H1 (cell line): ENCODE data around the gene PDE6B. TPM values are rescaled to one million over a fixed set of nuclear protein-coding genes. Genes with fewer than 3 reads are reported as not detected.

ENCODE experiments used
- CTCF ChIA-PET: fragments of 300-600 bp; sonication (Branson Sonifier 250); formaldehyde crosslinking; loops from one replicate; lab custom pipeline; 2021; ENCODE audit not compliant: partially characterized antibody; lab: Charles Lee
- POLR2A ChIA-PET: fragments of 300-600 bp; sonication (Branson Sonifier 250); formaldehyde crosslinking; loops from one replicate; lab custom pipeline; 2021; ENCODE audit warnings: inconsistent platforms; ENCODE audit not compliant: partially characterized antibody; lab: Charles Lee
- DNase-seq, 2 experiments: peaks; one replicate each; pipeline versions ENCODE4 v3.0.0 to v3.0.0-alpha.2; 2010 to 2022; ENCODE audit warnings: low spot score in 2 of 2, low read depth in 1 of 2, mixed read lengths in 1 of 2
- FAIRE-seq: peaks from 2 replicates; lab custom pipeline; 2011; peaks lifted over from hg19 to GRCh38; lab: Jason Lieb, UNC
- H2AFZ ChIP-seq: 2 replicates; pipeline ENCODE4 v1.8.1; 2012; ENCODE audit warnings: low read length, inconsistent platforms
- H2AK5ac ChIP-seq: 2 replicates; pipeline ENCODE4 v1.6.1; 2013; ENCODE audit warnings: low read depth, low read length
- H2BK120ac ChIP-seq: replicated peaks from 2 replicates; pipeline ENCODE3; 2013; ENCODE audit warnings: low read depth, low read length, inconsistent platforms
- H2BK12ac ChIP-seq: 2 replicates; pipeline ENCODE4 v1.6.1; 2013; ENCODE audit warnings: low read depth, low read length
- H2BK15ac ChIP-seq: 2 replicates; pipeline ENCODE4 v1.6.1; 2013; ENCODE audit warnings: low read length
- H2BK20ac ChIP-seq: 2 replicates; pipeline ENCODE4 v1.6.1; 2013; ENCODE audit warnings: low read length
- H2BK5ac ChIP-seq: 2 replicates; pipeline ENCODE4 v1.6.1; 2013; ENCODE audit warnings: low read depth, low read length
- H3K14ac ChIP-seq: 2 replicates; pipeline ENCODE4 v1.6.1; 2013; ENCODE audit warnings: inconsistent platforms; ENCODE audit not compliant: insufficient read length
- H3K18ac ChIP-seq: 2 replicates; pipeline ENCODE4 v1.6.1; 2013; ENCODE audit warnings: low read length; ENCODE audit errors: extremely low read depth
- H3K23ac ChIP-seq: 2 replicates; pipeline ENCODE4 v1.6.1; 2013; ENCODE audit warnings: inconsistent platforms; ENCODE audit not compliant: insufficient read length
- H3K23me2 ChIP-seq: 2 replicates; pipeline ENCODE4 v1.6.1; 2013; ENCODE audit warnings: low read depth, low read length
- H3K27ac ChIP-seq: 2 replicates; pipeline ENCODE4 v1.6.1; 2011; ENCODE audit warnings: low read depth, low read length, inconsistent platforms
- H3K27me3 ChIP-seq, 4 experiments: replicated peaks in 1 of 4; 1 replicate in 1 of 4; 2 replicates in 3 of 4; pipeline versions ENCODE4 v1.6.1 to v1.8.1; 2011 to 2013; ENCODE audit warnings: low read length in 3 of 4, mild to moderate bottlenecking in 3 of 4, inconsistent platforms in 2 of 4, mixed read lengths in 2 of 4, moderate library complexity in 1 of 4; ENCODE audit not compliant: control insufficient read depth in 3 of 4, insufficient read depth in 3 of 4; ENCODE audit errors: extremely low read depth in 1 of 4
- H3K36me3 ChIP-seq, 4 experiments: 2 replicates each; pipeline versions ENCODE4 v1.6.1 to v1.8.1; 2011 to 2013; ENCODE audit warnings: mild to moderate bottlenecking in 4 of 4, low read length in 3 of 4, moderate library complexity in 2 of 4, control low read depth in 1 of 4, inconsistent platforms in 1 of 4; ENCODE audit not compliant: insufficient read depth in 4 of 4, control insufficient read depth in 2 of 4
- H3K4ac ChIP-seq: replicated peaks from 2 replicates; pipeline ENCODE3; 2013; ENCODE audit warnings: low read length, low read depth, mixed read lengths, inconsistent platforms; ENCODE audit not compliant: insufficient read length
- H3K4me1 ChIP-seq, 4 experiments: replicated peaks in 1 of 4; 1 replicate in 1 of 4; 2 replicates in 3 of 4; pipeline versions ENCODE4 v1.6.1 to v1.8.1; 2011 to 2013; ENCODE audit warnings: low read length in 3 of 4, inconsistent platforms in 2 of 4, mixed read lengths in 1 of 4; ENCODE audit not compliant: insufficient read depth in 4 of 4, control insufficient read depth in 3 of 4
- H3K4me2 ChIP-seq, 2 experiments: 2 replicates each; pipeline versions ENCODE4 v1.6.1 to v1.8.1; 2011 to 2013; ENCODE audit warnings: low read depth in 2 of 2, low read length in 2 of 2, control low read depth in 1 of 2, inconsistent platforms in 1 of 2, mild to moderate bottlenecking in 1 of 2; ENCODE audit not compliant: insufficient read depth in 1 of 2
- H3K4me3 ChIP-seq, 4 experiments: fragments of 200-600, 300-600 bp in 1 of 4; sonication (generic), shearing (Covaris generic), sonication (Bioruptor Twin) in 1 of 4; 2 replicates each; pipeline versions ENCODE4 v1.5.1 to v1.8.1; 2011 to 2016; ENCODE audit warnings: low read length in 4 of 4, low read depth in 3 of 4, control low read depth in 2 of 4, inconsistent platforms in 2 of 4, mild to moderate bottlenecking in 2 of 4, mixed read lengths in 1 of 4, moderate library complexity in 1 of 4; ENCODE audit not compliant: insufficient read depth in 2 of 4; ENCODE audit errors: extremely low read depth in 1 of 4
- H3K56ac ChIP-seq: replicated peaks from 2 replicates; pipeline ENCODE3; 2013; ENCODE audit warnings: low read depth, mild to moderate bottlenecking, mixed read lengths, low read length, inconsistent platforms; ENCODE audit not compliant: insufficient read length
- H3K79me1 ChIP-seq: 2 replicates; pipeline ENCODE4 v1.6.1; 2013; ENCODE audit warnings: low read depth, low read length, control low read depth
- H3K79me2 ChIP-seq, 2 experiments: 2 replicates each; pipeline versions ENCODE4 v1.6.1 to v1.8.1; 2012 to 2013; ENCODE audit warnings: low read length in 2 of 2, mild to moderate bottlenecking in 2 of 2, inconsistent platforms in 1 of 2; ENCODE audit not compliant: insufficient read depth in 2 of 2, control insufficient read depth in 1 of 2
- H3K9ac ChIP-seq, 4 experiments: replicated peaks in 1 of 4; 1 replicate in 1 of 4; 2 replicates in 3 of 4; pipeline versions ENCODE4 v1.6.1 to v1.8.1; 2011 to 2013; ENCODE audit warnings: low read depth in 3 of 4, low read length in 3 of 4, control low read depth in 2 of 4, mild to moderate bottlenecking in 2 of 4, moderate library complexity in 2 of 4, inconsistent platforms in 1 of 4; ENCODE audit errors: extremely low read depth in 1 of 4
- H3K9me3 ChIP-seq, 2 experiments: 2 replicates each; pipeline versions ENCODE4 v1.6.1 to v1.8.1; 2012 to 2013; ENCODE audit warnings: mild to moderate bottlenecking in 2 of 2, moderate library complexity in 2 of 2, control low read depth in 1 of 2, inconsistent platforms in 1 of 2, low read depth in 1 of 2, low read length in 1 of 2, mixed read lengths in 1 of 2; ENCODE audit not compliant: insufficient read depth in 2 of 2
- H4K20me1 ChIP-seq, 2 experiments: replicated peaks in 1 of 2; 2 replicates each; pipeline versions ENCODE3 to v1.8.1; 2011 to 2013; ENCODE audit warnings: inconsistent platforms in 2 of 2, low read length in 2 of 2, mild to moderate bottlenecking in 1 of 2; ENCODE audit not compliant: insufficient read depth in 2 of 2, control insufficient read depth in 1 of 2
- H4K5ac ChIP-seq: 2 replicates; pipeline ENCODE4 v1.6.1; 2013; ENCODE audit warnings: low read length, low read depth, mixed read lengths, inconsistent platforms; ENCODE audit not compliant: insufficient read length
- H4K8ac ChIP-seq: 2 replicates; pipeline ENCODE4 v1.8.0; 2013; ENCODE audit warnings: mild to moderate bottlenecking, moderate library complexity, low read length, inconsistent platforms; ENCODE audit not compliant: insufficient read depth; ENCODE audit errors: extremely low read depth
- H4K91ac ChIP-seq: replicated peaks from 2 replicates; pipeline ENCODE3; 2013; ENCODE audit warnings: low read length, mixed read lengths, inconsistent platforms; ENCODE audit not compliant: insufficient read length
- ASH2L ChIP-seq: fragments of 200-600, 300-600 bp; sonication (generic); IDR thresholded peaks from one replicate; pipeline ENCODE4 v1.7.1; 2017; ENCODE audit warnings: low read length
- BACH1 ChIP-seq: IDR thresholded peaks from 2 replicates; pipeline ENCODE4 v1.6.1; 2012; ENCODE audit warnings: low read length, improper control_type of control experiment
- BRCA1 ChIP-seq: IDR thresholded peaks from 2 replicates; pipeline ENCODE4 v1.6.1; 2012; ENCODE audit warnings: low read depth, low read length, improper control_type of control experiment
- CTBP2 ChIP-seq: IDR thresholded peaks from 2 replicates; pipeline ENCODE4 v1.7.0; 2011; ENCODE audit warnings: borderline replicate concordance, mild to moderate bottlenecking, moderate library complexity, mixed read lengths, low read length; ENCODE audit not compliant: insufficient read depth, insufficient read length
- KDM4A ChIP-seq: IDR thresholded peaks from one replicate; pipeline ENCODE4 v1.7.1; 2012; ENCODE audit warnings: low read depth, mild to moderate bottlenecking, moderate library complexity, low read length, inconsistent platforms; ENCODE audit not compliant: severe bottlenecking
- NANOG ChIP-seq: IDR thresholded peaks from 2 replicates; pipeline ENCODE4 v1.6.1; 2011; ENCODE audit warnings: low read length, low read depth, mild to moderate bottlenecking, inconsistent platforms; ENCODE audit not compliant: insufficient read depth, poor library complexity, severe bottlenecking
- SP1 ChIP-seq: IDR thresholded peaks from 2 replicates; pipeline ENCODE4 v1.6.1; 2011; ENCODE audit warnings: low read depth, low read length
- SP4 ChIP-seq: IDR thresholded peaks from 2 replicates; pipeline ENCODE4 v1.6.1; 2012; ENCODE audit warnings: low read length, inconsistent platforms
- WGBS, 2 experiments: shearing (Covaris generic) in 1 of 2; methylation state at CpG; one replicate each; pipeline versions ENCODE4 v1.1.6 to v1.1.7; 2013 to 2015; ENCODE audit warnings: low lambda C conversion rate in 2 of 2, mixed read lengths in 2 of 2, inconsistent platforms in 1 of 2, low coverage in 1 of 2, missing lambda C conversion rate in 1 of 2; ENCODE audit not compliant: insufficient replicate concordance in 2 of 2, insufficient coverage in 1 of 2, insufficient read length in 1 of 2; ENCODE audit errors: extremely low coverage in 1 of 2, missing lambda C conversion rate in 1 of 2; 5-methylcytosine and 5-hydroxymethylcytosine counted together
- polyA plus RNA-seq, 7 experiments: library from polyadenylated mRNA; depleted of rRNA in 3 of 7; stranded (reverse) in 5 of 7; unstranded in 2 of 7; fragments of >200 nt in 5 of 7; fragments of 200-250 nt in 2 of 7; gene quantifications; 1 replicate in 5 of 7; 2 replicates in 1 of 7; 4 replicates in 1 of 7; pipeline versions ENCODE4 v1.2.1 to v1.2.3, GENCODE V29; 2011 to 2013; ENCODE audit warnings: missing spikeins in 2 of 7, mixed read lengths in 2 of 7
- total RNA-seq: library from RNA; stranded (reverse); fragmentation: NEBNext Ultra II Directional; extraction: Animal tissue kit (Norgen Biotek cat#: 25700); gene quantifications from 2 replicates; pipeline ENCODE4 v1.2.1, GENCODE V29; 2021
- TF ChIP-seq, protein P1 (sequence below): IDR thresholded peaks from 2 replicates; pipeline ENCODE4 v1.6.1; 2012; ENCODE audit warnings: inconsistent platforms
- TF ChIP-seq, protein P2 (sequence below), 3 experiments: IDR thresholded peaks; 1 replicate in 2 of 3; 2 replicates in 1 of 3; pipeline versions ENCODE4 v1.5.1 to v1.6.1; 2011; ENCODE audit warnings: low read length in 3 of 3, mild to moderate bottlenecking in 3 of 3, inconsistent platforms in 2 of 3, low read depth in 1 of 3, moderate library complexity in 1 of 3; ENCODE audit not compliant: insufficient read depth in 1 of 3; ENCODE audit errors: control extremely low read depth in 1 of 3

PDE6B gene
- total and polyA plus RNA-seq, 2 of the 8 experiments (the other 6 are each of a cell fraction or from before 2014, with no cell fraction given) = 4.1 to 8.4 TPM

DNA sequence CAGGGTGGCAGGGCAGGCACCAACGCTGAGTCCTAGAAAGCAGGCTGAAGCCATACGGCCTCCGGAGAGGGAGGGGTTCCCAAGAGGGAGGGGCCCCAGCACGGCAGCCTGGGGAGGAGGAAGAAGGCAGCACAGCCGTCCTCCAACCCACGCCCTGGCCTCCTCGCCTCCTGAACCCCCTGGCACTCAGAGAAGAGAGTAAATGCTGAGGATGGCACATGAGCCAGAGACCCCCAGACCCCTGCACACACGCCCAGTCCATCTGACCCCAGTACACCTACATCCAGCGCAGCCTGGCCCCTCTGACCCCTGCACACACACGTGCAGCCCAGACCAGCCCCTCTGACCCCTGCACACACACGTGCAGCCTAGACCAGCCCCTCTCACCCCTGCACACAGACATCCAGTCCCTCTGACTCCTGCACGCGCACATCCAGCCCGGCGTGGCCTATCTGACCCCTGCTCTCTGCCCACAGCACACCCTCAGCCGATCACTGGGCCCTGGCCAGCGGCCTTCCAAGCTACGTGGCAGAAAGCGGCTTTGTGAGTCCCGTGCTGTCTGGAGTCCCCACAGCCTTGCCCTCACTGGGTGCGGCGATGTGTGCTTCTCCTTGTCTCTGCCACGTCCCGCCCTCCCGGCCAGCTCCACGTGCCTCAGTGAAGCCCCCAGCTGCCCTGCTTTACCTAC lies 30.2 kb downstream of the PDE6B start:
- H3K9me3 ChIP-seq = no peaks in the 10 kb centered on the region
- ChIA-PET CTCF (no interaction called here), POLR2A (interaction anchor here (0.6 to 1.5 kb wide), 3 partner anchors 10 to 16 kb away, joined by 3 to 5 read pairs (median 3); no protein-coding TSS in a partner anchor)
- no peak overlapping the region for H2AK5ac ChIP-seq
- 84% methylated on average over 23 of the region's 26 CpGs; no CpG with 5 or more reads in 1 of the 2 experiments for WGBS, 2 experiments
- peaks cover 0 to 11% (median 0%) of the 10 kb centered on the region in 4 experiments; a peak in 2 of 7 replicates for H3K27me3 ChIP-seq
- no peak overlapping the region for H3K56ac ChIP-seq
- H4K8ac ChIP-seq = no peak overlapping the region
- H2BK20ac ChIP-seq = no peak overlapping the region
- peaks cover 0 to 17% of the 10 kb centered on the region in 2 experiments for H4K20me1 ChIP-seq
- no peak for DNase-seq
- no peak overlapping the region for H2BK120ac ChIP-seq
- no peak overlapping the region for H3K4ac ChIP-seq
- peaks cover under 1% of the 10 kb centered on the region; the same call in 1 of the 2 replicates for H3K23me2 ChIP-seq
- no peak overlapping the region for H2BK12ac ChIP-seq
- no peaks in the 10 kb centered on the region for H3K4me1 ChIP-seq
- no peaks in the 10 kb centered on the region for H3K79me1 ChIP-seq
- H3K9ac ChIP-seq = no peak overlapping the region
- H3K4me3 ChIP-seq = no peak overlapping the region
- H4K91ac ChIP-seq = no peak overlapping the region
- H3K79me2 ChIP-seq = no peaks in the 10 kb centered on the region
- H3K4me2 ChIP-seq = no peak overlapping the region
- H3K23ac ChIP-seq = no peak overlapping the region
- H3K18ac ChIP-seq = no peak overlapping the region
- H3K14ac ChIP-seq = no peak overlapping the region
- H4K5ac ChIP-seq = no peak overlapping the region
- no peak overlapping the region for H2BK15ac ChIP-seq
- no peak overlapping the region for H2BK5ac ChIP-seq
- no peaks in the 10 kb centered on the region; a peak in 1 of 8 replicates for H3K36me3 ChIP-seq
- FAIRE-seq = no peak
- no peak overlapping the region for H2AFZ ChIP-seq
- H3K27ac ChIP-seq = no peak overlapping the region
- TF ChIP-seq KDM4A (no peak), SP4 (no peak), SP1 (no peak), ASH2L (no peak), BRCA1 (no peak), NANOG (no peak), BACH1 (no peak), CTBP2 (no peak)
- TF ChIP-seq, protein P1, sequence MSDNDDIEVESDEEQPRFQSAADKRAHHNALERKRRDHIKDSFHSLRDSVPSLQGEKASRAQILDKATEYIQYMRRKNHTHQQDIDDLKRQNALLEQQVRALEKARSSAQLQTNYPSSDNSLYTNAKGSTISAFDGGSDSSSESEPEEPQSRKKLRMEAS = no peak
- TF ChIP-seq, protein P2, sequence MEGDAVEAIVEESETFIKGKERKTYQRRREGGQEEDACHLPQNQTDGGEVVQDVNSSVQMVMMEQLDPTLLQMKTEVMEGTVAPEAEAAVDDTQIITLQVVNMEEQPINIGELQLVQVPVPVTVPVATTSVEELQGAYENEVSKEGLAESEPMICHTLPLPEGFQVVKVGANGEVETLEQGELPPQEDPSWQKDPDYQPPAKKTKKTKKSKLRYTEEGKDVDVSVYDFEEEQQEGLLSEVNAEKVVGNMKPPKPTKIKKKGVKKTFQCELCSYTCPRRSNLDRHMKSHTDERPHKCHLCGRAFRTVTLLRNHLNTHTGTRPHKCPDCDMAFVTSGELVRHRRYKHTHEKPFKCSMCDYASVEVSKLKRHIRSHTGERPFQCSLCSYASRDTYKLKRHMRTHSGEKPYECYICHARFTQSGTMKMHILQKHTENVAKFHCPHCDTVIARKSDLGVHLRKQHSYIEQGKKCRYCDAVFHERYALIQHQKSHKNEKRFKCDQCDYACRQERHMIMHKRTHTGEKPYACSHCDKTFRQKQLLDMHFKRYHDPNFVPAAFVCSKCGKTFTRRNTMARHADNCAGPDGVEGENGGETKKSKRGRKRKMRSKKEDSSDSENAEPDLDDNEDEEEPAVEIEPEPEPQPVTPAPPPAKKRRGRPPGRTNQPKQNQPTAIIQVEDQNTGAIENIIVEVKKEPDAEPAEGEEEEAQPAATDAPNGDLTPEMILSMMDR (IDR thresholded peaks at IDR 0.05; ENCODE audit: control extremely low read depth in 1 of 3, insufficient read depth in 1 of 3, low read depth in 1 of 3, low read length in 3 of 3) = no peak
